SH-SY5Y (cell line): Measurements from ENCODE around the gene CSF1R.

ENCODE experiments used
- GATA2 ChIP-seq: IDR thresholded peaks from 2 replicates; pipeline ENCODE4 v1.6.1; 2011; ENCODE audit warnings: mild to moderate bottlenecking, low read depth, low read length
- GATA3 ChIP-seq: IDR thresholded peaks from 2 replicates; pipeline ENCODE4 v1.6.1; 2011; ENCODE audit warnings: low read depth, mild to moderate bottlenecking, low read length, moderate library complexity

GRCh38 chr5:150063638-150064037, 22.7 kb downstream of the CSF1R start:
- TF ChIP-seq GATA2 = no peak
- no peak for TF ChIP-seq GATA3
